HepG2 (cell line): Measurements from ENCODE around the gene CAB39. TPM values are rescaled to one million over a fixed set of nuclear protein-coding genes. Genes with fewer than 3 reads are reported as not detected.

Experiments
- ATAC-seq: fragments of 200-7000 bp; cut with Tn5 transposase; 3 replicates; pipeline ENCODE4 v1.9.1; 2020; ENCODE audit warnings: mild to moderate bottlenecking, moderate library complexity
- BruUV-seq: library from RNA; stranded (reverse); fragments of 400-500 nt; replicated peaks from 2 replicates; lab custom pipeline; 2021; lab: Mats Ljungman, UMichigan
- CTCF ChIA-PET: fragments of 300-600 bp; formaldehyde crosslinking; extraction: SDS; loops from one replicate; lab custom pipeline; 2021; ENCODE audit warnings: low total read pairs, inconsistent platforms, low intra/inter-chr PET ratio; lab: Yijun Ruan, JAX
- POLR2A ChIA-PET: fragments of 350-600 bp; sonication (Branson Sonifier 250); formaldehyde crosslinking; loops from one replicate; lab custom pipeline; 2020; ENCODE audit warnings: antibody characterized with exemption, inconsistent platforms; lab: Yijun Ruan, JAX
- DNase-seq: peaks from one replicate; pipeline ENCODE4 v3.0.0-alpha.2; 2015; ENCODE audit warnings: low spot score
- FAIRE-seq: peaks from 3 replicates; lab custom pipeline; 2011; peaks lifted over from hg19 to GRCh38; lab: Jason Lieb, UNC
- H2AFZ ChIP-seq: one replicate; pipeline ENCODE4 v1.6.1; 2011; ENCODE audit warnings: low read length, inconsistent platforms
- H3K27ac ChIP-seq: fragments of 300-600 bp; 3 replicates; pipeline ENCODE4 v1.8.0; 2011; ENCODE audit warnings: mixed run types, mild to moderate bottlenecking, mixed read lengths, low read length, inconsistent platforms; ENCODE audit not compliant: insufficient read depth; ENCODE audit errors: extremely low read length
- H3K27me3 ChIP-seq, 2 experiments: fragments of 200-600 bp in 1 of 2; 2 replicates in 1 of 2; 3 replicates in 1 of 2; pipeline versions ENCODE4 v1.6.0 to v1.8.0; 2011; ENCODE audit warnings: low read length in 2 of 2, mild to moderate bottlenecking in 2 of 2, moderate library complexity in 2 of 2, inconsistent platforms in 1 of 2; ENCODE audit not compliant: insufficient read depth in 2 of 2, control insufficient read depth in 1 of 2
- H3K36me3 ChIP-seq, 2 experiments: fragments of 200-600 bp in 1 of 2; replicated peaks in 1 of 2; 2 replicates in 1 of 2; 3 replicates in 1 of 2; pipeline versions ENCODE4 v1.5.1 to v1.8.0; 2011; ENCODE audit warnings: low read length in 2 of 2, inconsistent platforms in 1 of 2; ENCODE audit not compliant: insufficient read depth in 2 of 2, control insufficient read depth in 1 of 2
- H3K4me1 ChIP-seq: 2 replicates; pipeline ENCODE4 v1.5.1; 2012; ENCODE audit warnings: low read length, inconsistent platforms; ENCODE audit not compliant: insufficient read depth
- H3K4me2 ChIP-seq: 2 replicates; pipeline ENCODE4 v1.6.0; 2011; ENCODE audit warnings: low read depth, low read length, inconsistent platforms
- H3K4me3 ChIP-seq, 3 experiments: fragments of 200-600 bp in 1 of 3; sonication (generic), shearing (Covaris generic) in 1 of 3; replicated peaks in 1 of 3; 2 replicates each; pipeline ENCODE4 v1.5.1; 2011 to 2016; ENCODE audit warnings: low read length in 3 of 3, inconsistent platforms in 2 of 3, low read depth in 2 of 3, mild to moderate bottlenecking in 2 of 3, control low read depth in 1 of 3, mixed read lengths in 1 of 3; ENCODE audit not compliant: insufficient read depth in 1 of 3
- H3K79me2 ChIP-seq: one replicate; pipeline ENCODE4 v1.6.1; 2011; ENCODE audit warnings: low read length, inconsistent platforms; ENCODE audit not compliant: insufficient read depth
- H3K9ac ChIP-seq: 2 replicates; pipeline ENCODE4 v1.6.0; 2011; ENCODE audit warnings: mild to moderate bottlenecking, low read depth, low read length, inconsistent platforms; ENCODE audit not compliant: insufficient read depth
- H3K9me3 ChIP-seq: 2 replicates; pipeline ENCODE4 v1.5.1; 2012; ENCODE audit warnings: mild to moderate bottlenecking, low read length
- H4K20me1 ChIP-seq: 2 replicates; pipeline ENCODE4 v1.6.0; 2011; ENCODE audit warnings: inconsistent platforms, mild to moderate bottlenecking, low read length, moderate library complexity; ENCODE audit not compliant: insufficient read depth
- BRD4 ChIP-seq: sonication (generic); formaldehyde crosslinking; IDR thresholded peaks from 2 replicates; pipeline ENCODE4 v1.4.0; 2020; ENCODE audit warnings: missing genetic modification reagents
- ELK4 ChIP-seq: sonication (generic); formaldehyde crosslinking; IDR thresholded peaks from 2 replicates; pipeline ENCODE4 v1.9.0; 2021; ENCODE audit warnings: missing genetic modification reagents, borderline replicate concordance
- FIP1L1 ChIP-seq: fragments of 200-400 bp; formaldehyde crosslinking; IDR thresholded peaks from 2 replicates; pipeline ENCODE4 v1.6.1; 2018; ENCODE audit warnings: low read depth, mild to moderate bottlenecking, low read length, moderate library complexity, borderline replicate concordance; ENCODE audit not compliant: insufficient read depth
- FOXK2 ChIP-seq: fragments of 450-650 bp; IDR thresholded peaks from 2 replicates; pipeline ENCODE4 v1.6.1; 2016
- PHF8 ChIP-seq: sonication (generic); formaldehyde crosslinking; IDR thresholded peaks from 2 replicates; pipeline ENCODE4 v1.5.0; 2020; ENCODE audit warnings: missing genetic modification reagents
- REXO4 ChIP-seq: sonication (generic); formaldehyde crosslinking; IDR thresholded peaks from 2 replicates; pipeline ENCODE4 v1.8.0; 2022; ENCODE audit warnings: missing genetic modification reagents, mild to moderate bottlenecking, borderline replicate concordance
- SMYD3 ChIP-seq: sonication (generic); formaldehyde crosslinking; IDR thresholded peaks from 2 replicates; pipeline ENCODE4 v1.8.1; 2023; ENCODE audit warnings: mild to moderate bottlenecking, missing genetic modification reagents
- SRSF4 ChIP-seq: fragments of 200-400 bp; formaldehyde crosslinking; IDR thresholded peaks from one replicate; pipeline ENCODE4 v1.6.1; 2018; ENCODE audit warnings: mild to moderate bottlenecking, low read depth, low read length, moderate library complexity; ENCODE audit not compliant: poor library complexity, severe bottlenecking
- TAF1 ChIP-seq: sonication (generic); formaldehyde crosslinking; IDR thresholded peaks from 2 replicates; pipeline ENCODE4 v1.4.0; 2020; ENCODE audit warnings: missing genetic modification reagents
- THAP8 ChIP-seq: sonication (generic); formaldehyde crosslinking; IDR thresholded peaks from 2 replicates; pipeline ENCODE4 v1.5.1; 2020; ENCODE audit warnings: missing genetic modification reagents, mild to moderate bottlenecking, borderline replicate concordance
- ZHX1 ChIP-seq: sonication (generic); formaldehyde crosslinking; IDR thresholded peaks from 2 replicates; pipeline ENCODE4 v1.8.1; 2022; ENCODE audit warnings: low read depth, mild to moderate bottlenecking, missing genetic modification reagents
- ZNF264 ChIP-seq: sonication (generic); formaldehyde crosslinking; IDR thresholded peaks from 2 replicates; pipeline ENCODE4 v1.4.0; 2020; ENCODE audit warnings: missing genetic modification reagents
- ZNF274 ChIP-seq: sonication (generic); formaldehyde crosslinking; IDR thresholded peaks from 2 replicates; pipeline ENCODE4 v1.5.1; 2020; ENCODE audit warnings: mild to moderate bottlenecking, missing genetic modification reagents
- ZNF354B ChIP-seq: sonication (generic); formaldehyde crosslinking; IDR thresholded peaks from 2 replicates; pipeline ENCODE4 v1.8.0; 2022; ENCODE audit warnings: mild to moderate bottlenecking, missing genetic modification reagents
- in situ Hi-C: cut with HindIII; loops from 2 replicates; pipeline ENCODE4 v1.10.0; 2017; ENCODE audit warnings: low pct_unique_long_range_greater_than_20kb; ENCODE audit not compliant: extremely low pct_ligation_motif_present
- intact Hi-C: fragments of 100-400 bp; cut with micrococcal nuclease; formaldehyde crosslinking; loops from one replicate; pipeline ENCODE4 v1.10.0; 2022; ENCODE audit not compliant: unreplicated experiment
- polyA plus RNA-seq, 8 experiments: library from polyadenylated mRNA; depleted of rRNA in 3 of 8; stranded (reverse) in 7 of 8; unstranded in 1 of 8; fragments of >200 nt; fragmentation: Illumina TruSeq in 4 of 8; extraction: Trizol in 4 of 8; gene quantifications; 2 replicates each; pipeline versions ENCODE4 v1.2.1 to v1.2.3, GENCODE V29; 2011 to 2016; ENCODE audit warnings: low read depth in 4 of 8, missing spikeins in 1 of 8, mixed read lengths in 1 of 8; ENCODE audit not compliant: insufficient read depth in 1 of 8
- total RNA-seq, 5 experiments: library from RNA; depleted of rRNA; stranded (reverse); fragments of >200 nt; fragmentation: Illumina TruSeq; extraction: Trizol; gene quantifications; 2 replicates each; pipeline ENCODE4 v1.2.3, GENCODE V29; 2016; ENCODE audit warnings: low read depth in 1 of 5
- TF ChIP-seq, protein P1 (sequence below): sonication (generic); formaldehyde crosslinking; conservative IDR thresholded peaks from 2 replicates; pipeline ENCODE4 v1.4.0; 2020; ENCODE audit warnings: missing genetic modification reagents
- TF ChIP-seq, protein P2 (sequence below): IDR thresholded peaks from 2 replicates; pipeline ENCODE4 v1.6.1; 2016; ENCODE audit warnings: low read depth, control low read depth
- TF ChIP-seq, protein P3 (sequence below): sonication (generic); formaldehyde crosslinking; IDR thresholded peaks from 2 replicates; pipeline ENCODE4 v1.4.0; 2020; ENCODE audit warnings: mild to moderate bottlenecking, low read depth, missing genetic modification reagents

CAB39 gene
- total and polyA plus RNA-seq, 2 of the 13 experiments (the other 11 are each of a cell fraction or from before 2014, with no cell fraction given), result 19.3 to 45.3 TPM

DNA sequence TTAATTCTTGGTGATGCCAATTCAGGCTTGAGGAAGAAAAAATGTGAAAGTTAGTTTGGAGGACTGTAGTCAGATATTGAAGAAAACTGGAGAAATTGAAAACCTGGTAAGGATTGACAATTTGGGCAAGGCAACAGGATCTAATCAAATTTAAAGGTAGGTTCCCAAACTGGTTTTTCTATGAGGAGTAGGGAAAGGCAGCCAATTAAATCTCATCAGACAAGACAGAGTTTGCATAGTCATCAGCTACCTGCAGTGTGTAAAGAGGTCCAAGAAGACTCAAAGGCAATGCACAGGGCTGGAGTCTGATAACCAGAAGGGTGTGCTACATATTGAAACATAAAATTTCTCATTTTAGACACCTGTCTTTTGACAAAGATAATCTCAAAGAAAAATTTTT is 16.0 kb upstream of the CAB39 start:
- no peak overlapping the region for H3K27ac ChIP-seq
- H4K20me1 ChIP-seq, result no peaks in the 10 kb centered on the region
- H3K4me3 ChIP-seq, result no peak overlapping the region
- POLR2A ChIA-PET, result no interaction called here
- no peak for DNase-seq
- H3K4me1 ChIP-seq, result no peaks in the 10 kb centered on the region
- H3K9ac ChIP-seq, result no peak overlapping the region
- CTCF ChIA-PET, result no interaction called here
- BruUV-seq, result no TSS peak
- no peak overlapping the region for H3K4me2 ChIP-seq
- no peaks in the 10 kb centered on the region for H3K36me3 ChIP-seq
- no peaks in the 10 kb centered on the region for H3K9me3 ChIP-seq
- peaks cover 0 to 13% of the 10 kb centered on the region in 2 experiments; a peak in 2 of 5 replicates for H3K27me3 ChIP-seq
- intact Hi-C loops, result no loop called here
- ATAC-seq, result no peak
- no peak for FAIRE-seq
- H2AFZ ChIP-seq, result no peak overlapping the region
- in situ Hi-C loops, result no loop called here
- no peaks in the 10 kb centered on the region for H3K79me2 ChIP-seq
- TF ChIP-seq ZNF274 (CRISPR knock-in tag) (no peak), SMYD3 (CRISPR knock-in tag) (no peak), FOXK2 (no peak), ZNF354B (CRISPR knock-in tag) (no peak), THAP8 (CRISPR knock-in tag) (no peak), FIP1L1 (no peak), PHF8 (no peak), SRSF4 (no peak), TAF1 (no peak), ZNF264 (CRISPR knock-in tag) (no peak), ELK4 (CRISPR knock-in tag) (no peak), BRD4 (CRISPR knock-in tag) (no peak), REXO4 (CRISPR knock-in tag) (no peak), ZHX1 (no peak)
- TF ChIP-seq, protein P1, sequence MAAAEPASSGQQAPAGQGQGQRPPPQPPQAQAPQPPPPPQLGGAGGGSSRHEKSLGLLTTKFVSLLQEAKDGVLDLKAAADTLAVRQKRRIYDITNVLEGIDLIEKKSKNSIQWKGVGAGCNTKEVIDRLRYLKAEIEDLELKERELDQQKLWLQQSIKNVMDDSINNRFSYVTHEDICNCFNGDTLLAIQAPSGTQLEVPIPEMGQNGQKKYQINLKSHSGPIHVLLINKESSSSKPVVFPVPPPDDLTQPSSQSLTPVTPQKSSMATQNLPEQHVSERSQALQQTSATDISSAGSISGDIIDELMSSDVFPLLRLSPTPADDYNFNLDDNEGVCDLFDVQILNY (CRISPR knock-in tag), result no peak
- TF ChIP-seq, protein P2, sequence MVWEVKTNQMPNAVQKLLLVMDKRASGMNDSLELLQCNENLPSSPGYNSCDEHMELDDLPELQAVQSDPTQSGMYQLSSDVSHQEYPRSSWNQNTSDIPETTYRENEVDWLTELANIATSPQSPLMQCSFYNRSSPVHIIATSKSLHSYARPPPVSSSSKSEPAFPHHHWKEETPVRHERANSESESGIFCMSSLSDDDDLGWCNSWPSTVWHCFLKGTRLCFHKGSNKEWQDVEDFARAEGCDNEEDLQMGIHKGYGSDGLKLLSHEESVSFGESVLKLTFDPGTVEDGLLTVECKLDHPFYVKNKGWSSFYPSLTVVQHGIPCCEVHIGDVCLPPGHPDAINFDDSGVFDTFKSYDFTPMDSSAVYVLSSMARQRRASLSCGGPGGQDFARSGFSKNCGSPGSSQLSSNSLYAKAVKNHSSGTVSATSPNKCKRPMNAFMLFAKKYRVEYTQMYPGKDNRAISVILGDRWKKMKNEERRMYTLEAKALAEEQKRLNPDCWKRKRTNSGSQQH, result no peak
- TF ChIP-seq, protein P3, sequence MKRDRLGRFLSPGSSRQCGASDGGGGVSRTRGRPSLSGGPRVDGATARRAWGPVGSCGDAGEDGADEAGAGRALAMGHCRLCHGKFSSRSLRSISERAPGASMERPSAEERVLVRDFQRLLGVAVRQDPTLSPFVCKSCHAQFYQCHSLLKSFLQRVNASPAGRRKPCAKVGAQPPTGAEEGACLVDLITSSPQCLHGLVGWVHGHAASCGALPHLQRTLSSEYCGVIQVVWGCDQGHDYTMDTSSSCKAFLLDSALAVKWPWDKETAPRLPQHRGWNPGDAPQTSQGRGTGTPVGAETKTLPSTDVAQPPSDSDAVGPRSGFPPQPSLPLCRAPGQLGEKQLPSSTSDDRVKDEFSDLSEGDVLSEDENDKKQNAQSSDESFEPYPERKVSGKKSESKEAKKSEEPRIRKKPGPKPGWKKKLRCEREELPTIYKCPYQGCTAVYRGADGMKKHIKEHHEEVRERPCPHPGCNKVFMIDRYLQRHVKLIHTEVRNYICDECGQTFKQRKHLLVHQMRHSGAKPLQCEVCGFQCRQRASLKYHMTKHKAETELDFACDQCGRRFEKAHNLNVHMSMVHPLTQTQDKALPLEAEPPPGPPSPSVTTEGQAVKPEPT, result no peak
